ENCODE results near the gene ITPK1. TPM values are rescaled to one million over a fixed set of nuclear protein-coding genes. Genes with fewer than 3 reads are reported as not detected.

Gene ITPK1
- total and polyA plus RNA-seq, 7 experiments from 2014 or later, result 10.2 to 71.8 (median 21.3) TPM

DNA sequence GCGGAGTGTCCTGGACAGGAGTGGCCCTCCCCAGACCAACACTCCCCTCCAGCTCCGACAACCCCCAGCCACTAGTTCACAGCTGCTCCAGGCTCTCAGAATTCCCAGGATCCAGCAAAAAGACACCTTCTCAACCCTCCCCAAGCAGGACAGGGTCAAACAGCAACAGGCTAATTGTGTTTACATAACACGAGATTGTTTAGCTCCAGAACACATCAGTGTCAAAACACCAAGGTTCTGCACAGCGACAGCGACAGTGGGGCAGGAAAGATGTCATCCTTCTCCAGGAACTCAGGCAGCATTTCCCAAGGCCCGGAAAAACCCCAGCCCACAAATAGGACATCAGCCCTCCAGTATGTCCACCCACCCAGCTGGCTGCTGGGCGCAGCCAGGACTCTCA lies 16.5 kb downstream of the ITPK1 start:
- Histone ChIP-seq H3K36me3 (ENCODE audit: control insufficient read depth in 2 of 3, insufficient read depth in 3 of 3, low read length in 3 of 3) (no peaks in the 10 kb centered on the region), H3K9me3 (ENCODE audit: control insufficient read depth in 2 of 3, low read length in 3 of 3) (no peaks in the 10 kb centered on the region), H3K4me1 (ENCODE audit: control insufficient read depth in 2 of 2, insufficient read depth in 2 of 2, low read length in 2 of 2) (peaks cover 8 to 10% of the 10 kb centered on the region in 2 donors), H3K27me3 (ENCODE audit: control insufficient read depth in 2 of 2, insufficient read depth in 2 of 2, low read length in 2 of 2) (no peaks in the 10 kb centered on the region), H3K27ac (ENCODE audit: low read depth, low read length) (no peak overlapping the region), H3K4me3 (ENCODE audit: low read length) (no peak overlapping the region)
- peaks cover 17 to 44% (median 28%) of the 10 kb centered on the region in 7 donors for H3K4me1 Mint-ChIP-seq
- POLR2A ChIA-PET, result no interaction called here
- intact Hi-C loops (cut with micrococcal nuclease), result no loop called here
- peak overlapping the region in 1 of 9 donors; percentile 16 for H3K27ac Mint-ChIP-seq
- peaks cover 0 to 6% (median 0%) of the 10 kb centered on the region in 5 donors for H3K36me3 Mint-ChIP-seq
- DNase-seq (no peak), ATAC-seq (no peak)
- H3K4me3 Mint-ChIP-seq, result no peak overlapping the region
- no peaks in the 10 kb centered on the region for H3K27me3 Mint-ChIP-seq
- CTCF ChIA-PET, result interaction anchor here (0.9 to 1.3 kb wide), 2 partner anchors 10 to 14 kb away, joined by 3 to 5 read pairs; no protein-coding TSS in a partner anchor
- H3K9me3 Mint-ChIP-seq, result no peaks in the 10 kb centered on the region

GRCh38 chr14:93096691-93097322 lies 18.9 kb downstream of the ITPK1 start:
- peaks cover 0 to 1% (median 0%) of the 10 kb centered on the region in 11 donors for H3K9me3 Mint-ChIP-seq
- Histone ChIP-seq H3K36me3 (ENCODE audit: control insufficient read depth in 2 of 3, insufficient read depth in 3 of 3, low read length in 3 of 3) (no peaks in the 10 kb centered on the region), H3K4me3 (ENCODE audit: low read length) (no peak overlapping the region), H3K27me3 (ENCODE audit: control insufficient read depth in 2 of 2, insufficient read depth in 2 of 2, low read length in 2 of 2) (no peaks in the 10 kb centered on the region), H3K4me1 (ENCODE audit: control insufficient read depth in 2 of 2, insufficient read depth in 2 of 2, low read length in 2 of 2) (no peaks in the 10 kb centered on the region), H3K27ac (ENCODE audit: low read depth, low read length) (no peak overlapping the region), H3K9me3 (ENCODE audit: control insufficient read depth in 2 of 3, low read length in 3 of 3) (no peaks in the 10 kb centered on the region)
- peaks cover 0 to 4% (median 0%) of the 10 kb centered on the region in 5 donors for H3K36me3 Mint-ChIP-seq
- intact Hi-C loops (cut with micrococcal nuclease), result no loop called here
- ChIA-PET POLR2A (no interaction called here), CTCF (interaction anchor here (1.6 kb wide), 1 partner anchor 17 kb away, joined by 8 read pairs; no protein-coding TSS in a partner anchor)
- H3K4me3 Mint-ChIP-seq, result no peak overlapping the region
- peaks cover 8 to 30% (median 24%) of the 10 kb centered on the region in 7 donors for H3K4me1 Mint-ChIP-seq
- DNase-seq, result no peak
- no peak for ATAC-seq
- H3K27ac Mint-ChIP-seq, result no peak overlapping the region
- H3K27me3 Mint-ChIP-seq, result no peaks in the 10 kb centered on the region

GRCh38 chr14:93095742-93096510 lies 19.8 kb downstream of the ITPK1 start:
- H3K9me3 ChIP-seq (ENCODE audit: control insufficient read depth in 2 of 3, low read length in 3 of 3), result no peaks in the 10 kb centered on the region
- ATAC-seq (no peak), DNase-seq (no peak)
- Mint-ChIP-seq H3K4me1 (peaks cover 8 to 30% (median 22%) of the 10 kb centered on the region in 7 donors), H3K4me3 (no peak overlapping the region), H3K36me3 (peaks cover 0 to 2% (median 0%) of the 10 kb centered on the region in 5 donors), H3K27me3 (no peaks in the 10 kb centered on the region), H3K27ac (peak overlapping the region in 2 of 9 donors; percentile 2 to 51), H3K9me3 (peaks cover 0 to 1% (median 0%) of the 10 kb centered on the region in 11 donors)
- H3K27me3 ChIP-seq (ENCODE audit: control insufficient read depth in 2 of 2, insufficient read depth in 2 of 2, low read length in 2 of 2), result no peaks in the 10 kb centered on the region
- ChIA-PET POLR2A (no interaction called here), CTCF (interaction anchor here (1.6 kb wide), 1 partner anchor 18 kb away, joined by 8 read pairs; no protein-coding TSS in a partner anchor)
- H3K27ac ChIP-seq (ENCODE audit: low read depth, low read length), result no peak overlapping the region
- no peaks in the 10 kb centered on the region for H3K4me1 ChIP-seq (ENCODE audit: control insufficient read depth in 2 of 2, insufficient read depth in 2 of 2, low read length in 2 of 2)
- intact Hi-C loops (cut with micrococcal nuclease), result no loop called here
- no peaks in the 10 kb centered on the region for H3K36me3 ChIP-seq (ENCODE audit: control insufficient read depth in 2 of 3, insufficient read depth in 3 of 3, low read length in 3 of 3)
- no peak overlapping the region for H3K4me3 ChIP-seq (ENCODE audit: low read length)

DNA sequence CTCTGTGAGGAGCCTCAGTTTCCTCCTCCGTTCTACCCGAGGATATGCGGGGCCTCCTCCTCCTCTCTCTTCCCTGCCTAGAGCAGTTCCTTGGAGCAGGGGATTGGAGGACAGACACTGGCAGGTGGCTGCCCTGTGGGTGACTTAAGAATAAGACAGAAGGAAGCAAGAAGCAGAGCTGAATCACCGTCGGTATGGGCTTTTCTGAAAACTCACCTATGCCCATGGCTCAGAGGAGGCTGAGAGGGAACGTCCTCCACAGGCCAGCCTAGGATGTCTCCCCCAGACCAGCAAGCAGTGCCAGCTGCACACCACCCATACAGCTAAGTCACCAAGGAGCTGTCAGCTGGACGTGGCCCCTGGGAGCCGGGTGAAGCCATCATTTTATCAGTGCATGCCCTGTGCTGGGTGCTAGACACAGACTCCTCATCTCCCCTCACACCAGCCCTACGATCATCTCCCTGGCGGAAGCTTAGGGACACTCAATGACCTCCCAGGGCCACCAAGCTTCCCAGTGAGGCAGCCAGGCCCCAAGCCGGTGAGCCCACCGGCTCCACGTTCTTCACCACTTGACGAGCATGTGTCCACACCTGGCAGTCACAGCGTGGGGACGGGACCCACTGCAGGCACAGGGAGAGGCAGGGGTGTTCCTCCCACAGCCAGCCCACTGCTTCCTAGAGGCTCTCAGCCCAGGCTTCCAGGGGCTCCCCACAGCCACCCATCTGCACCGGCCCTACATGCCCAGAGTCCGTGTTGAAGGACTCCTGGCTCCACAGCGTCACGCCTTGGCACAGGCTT lies 21.4 kb downstream of the ITPK1 start:
- ChIA-PET POLR2A (no interaction called here), CTCF (interaction anchor here (1.0 kb wide), 1 partner anchor 19 kb away, joined by 3 read pairs; no protein-coding TSS in a partner anchor)
- no peak for DNase-seq
- Mint-ChIP-seq H3K27me3 (no peaks in the 10 kb centered on the region), H3K4me1 (peaks cover 8 to 34% (median 21%) of the 10 kb centered on the region in 7 donors), H3K4me3 (no peak overlapping the region), H3K9me3 (peaks cover 0 to 1% (median 0%) of the 10 kb centered on the region in 11 donors), H3K27ac (peak overlapping the region in 3 of 9 donors; percentile 34 to 72 (median 40)), H3K36me3 (peaks cover 0 to 2% (median 0%) of the 10 kb centered on the region in 5 donors)
- no peak for ATAC-seq
- H3K4me1 ChIP-seq (ENCODE audit: control insufficient read depth in 2 of 2, insufficient read depth in 2 of 2, low read length in 2 of 2), result no peaks in the 10 kb centered on the region
- H3K36me3 ChIP-seq (ENCODE audit: control insufficient read depth in 2 of 3, insufficient read depth in 3 of 3, low read length in 3 of 3), result no peaks in the 10 kb centered on the region
- intact Hi-C loops (cut with micrococcal nuclease), result no loop called here
- no peaks in the 10 kb centered on the region for H3K27me3 ChIP-seq (ENCODE audit: control insufficient read depth in 2 of 2, insufficient read depth in 2 of 2, low read length in 2 of 2)
- no peaks in the 10 kb centered on the region for H3K9me3 ChIP-seq (ENCODE audit: control insufficient read depth in 2 of 3, low read length in 3 of 3)
- H3K4me3 ChIP-seq (ENCODE audit: low read length), result no peak overlapping the region
- no peak overlapping the region for H3K27ac ChIP-seq (ENCODE audit: low read depth, low read length)

DNA sequence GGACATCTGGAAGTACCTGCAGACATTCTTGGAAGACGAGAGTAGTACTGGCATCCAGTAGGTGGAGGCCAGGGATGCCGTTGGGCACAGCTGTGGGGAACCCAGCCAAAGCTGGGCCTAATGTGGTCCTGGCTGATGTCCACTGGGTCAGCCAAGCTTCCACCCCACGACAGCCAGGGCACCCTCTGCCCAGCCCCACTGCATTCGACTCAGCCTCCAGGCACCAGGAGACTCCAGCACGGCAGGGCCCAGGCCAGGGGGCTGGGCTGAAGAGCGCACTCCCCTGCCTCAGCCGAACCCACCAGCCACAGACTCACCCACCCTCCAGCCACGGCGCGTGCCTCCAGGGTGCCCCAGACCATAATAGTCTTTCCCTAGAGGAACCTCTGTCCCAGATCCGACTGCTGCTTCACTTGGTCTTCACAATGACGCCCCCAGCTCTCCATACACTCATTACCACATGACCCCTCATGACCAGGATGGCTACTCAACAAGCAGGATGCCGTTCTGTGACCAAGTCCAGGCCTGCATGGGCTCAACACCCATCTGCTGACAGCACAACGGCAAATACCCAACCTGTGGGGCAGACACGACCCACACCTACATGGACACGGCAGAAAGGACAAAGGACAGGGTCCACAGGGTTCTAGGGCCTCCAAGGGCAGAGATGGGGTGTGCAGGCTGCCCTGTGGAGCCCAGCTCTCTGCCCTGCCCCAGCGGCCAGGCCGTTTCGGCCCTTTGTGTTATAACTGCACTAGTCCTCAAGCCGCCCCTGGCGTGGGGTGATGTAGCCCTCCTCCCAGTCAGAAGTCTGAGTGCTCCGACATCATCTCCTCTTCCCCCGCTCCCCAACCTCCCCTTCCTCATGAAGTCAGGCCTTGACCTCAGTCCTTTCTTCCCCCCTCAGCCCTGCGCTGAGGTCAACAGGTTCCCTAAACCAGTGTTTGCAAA lies 22.8 kb downstream of the ITPK1 start:
- ATAC-seq (no peak), DNase-seq (no peak)
- Mint-ChIP-seq H3K36me3 (peaks cover 0 to 2% (median 0%) of the 10 kb centered on the region in 5 donors), H3K27ac (peak overlapping the region in 2 of 9 donors; percentile 67 to 70), H3K4me1 (peaks cover 8 to 36% (median 21%) of the 10 kb centered on the region in 7 donors), H3K27me3 (no peaks in the 10 kb centered on the region), H3K9me3 (peaks cover 0 to 1% (median 0%) of the 10 kb centered on the region in 11 donors), H3K4me3 (no peak overlapping the region)
- Histone ChIP-seq H3K4me1 (ENCODE audit: control insufficient read depth in 2 of 2, insufficient read depth in 2 of 2, low read length in 2 of 2) (no peaks in the 10 kb centered on the region), H3K4me3 (ENCODE audit: low read length) (no peak overlapping the region), H3K27me3 (ENCODE audit: control insufficient read depth in 2 of 2, insufficient read depth in 2 of 2, low read length in 2 of 2) (no peaks in the 10 kb centered on the region), H3K9me3 (ENCODE audit: control insufficient read depth in 2 of 3, low read length in 3 of 3) (no peaks in the 10 kb centered on the region), H3K36me3 (ENCODE audit: control insufficient read depth in 2 of 3, insufficient read depth in 3 of 3, low read length in 3 of 3) (no peaks in the 10 kb centered on the region), H3K27ac (ENCODE audit: low read depth, low read length) (no peak overlapping the region)
- ChIA-PET POLR2A (interaction anchor here (0.6 kb wide), 1 partner anchor 31 kb away, joined by 3 read pairs; no protein-coding TSS in a partner anchor), CTCF (no interaction called here)
- intact Hi-C loops (cut with micrococcal nuclease), result no loop called here
